Colonic mucosa (tissue), 4 donors: Measurements from ENCODE around the gene NDUFB5. TPM values are rescaled to one million over a fixed set of nuclear protein-coding genes. Genes with fewer than 3 reads are reported as not detected.
A peak's percentile ranks its signal among the peaks of the same experiment; 100 is the strongest.
"Not testable (repeated sequence)": the region's sequence is repeated elsewhere in the genome, so short reads cannot be mapped to it uniquely, and the experiment has no call there.

ENCODE experiments used
- DNase-seq: peaks from one replicate; pipeline ENCODE4 v3.0.0-alpha.2; 2020
- H3K27ac ChIP-seq: fragments of 200-600 bp; one replicate; pipeline ENCODE4 v1.8.0; 2021
- H3K27me3 ChIP-seq: fragments of 200-600 bp; one replicate; pipeline ENCODE4 v1.8.0; 2021
- H3K36me3 ChIP-seq: fragments of 200-600 bp; one replicate; pipeline ENCODE4 v1.8.0; 2021
- H3K4me1 ChIP-seq: fragments of 200-600 bp; one replicate; pipeline ENCODE4 v1.8.0; 2021; ENCODE audit warnings: mild to moderate bottlenecking
- H3K4me3 ChIP-seq: fragments of 200-600 bp; one replicate; pipeline ENCODE4 v1.8.0; 2021
- H3K9ac ChIP-seq, 2 donors: one replicate each; pipeline ENCODE4 v1.7.0; 2013; ENCODE audit warnings: control low read depth in 2 of 2, low read depth in 2 of 2, low read length in 2 of 2
- H3K9me3 ChIP-seq: fragments of 200-600 bp; one replicate; pipeline ENCODE4 v1.8.0; 2021
- CTCF ChIP-seq: fragments of 200-600 bp; IDR thresholded peaks from one replicate; pipeline ENCODE4 v1.8.0; 2022; ENCODE audit warnings: antibody characterized with exemption, mild to moderate bottlenecking
- intact Hi-C: fragments of 100-400 bp; cut with DNase I; formaldehyde crosslinking; loops from one replicate; pipeline ENCODE4 v1.14.1; 2022
- total RNA-seq, 2 donors: library from RNA; stranded (reverse); fragmentation: NEBNext Ultra II Directional in 1 of 2; extraction: Animal tissue kit (Norgen Biotek cat#: 25700) in 1 of 2; gene quantifications; one replicate each; pipeline ENCODE4 v1.2.1, GENCODE V29; 2021
- donor health status: healthy.
- donor health status: DM: no; HTN: no; CAD: no.
- donor health status: DM: no; HTN: no; CAD: no.

The NDUFB5 gene
- total RNA-seq, 2 donors from 2014 or later: 154 to 159 TPM

DNA sequence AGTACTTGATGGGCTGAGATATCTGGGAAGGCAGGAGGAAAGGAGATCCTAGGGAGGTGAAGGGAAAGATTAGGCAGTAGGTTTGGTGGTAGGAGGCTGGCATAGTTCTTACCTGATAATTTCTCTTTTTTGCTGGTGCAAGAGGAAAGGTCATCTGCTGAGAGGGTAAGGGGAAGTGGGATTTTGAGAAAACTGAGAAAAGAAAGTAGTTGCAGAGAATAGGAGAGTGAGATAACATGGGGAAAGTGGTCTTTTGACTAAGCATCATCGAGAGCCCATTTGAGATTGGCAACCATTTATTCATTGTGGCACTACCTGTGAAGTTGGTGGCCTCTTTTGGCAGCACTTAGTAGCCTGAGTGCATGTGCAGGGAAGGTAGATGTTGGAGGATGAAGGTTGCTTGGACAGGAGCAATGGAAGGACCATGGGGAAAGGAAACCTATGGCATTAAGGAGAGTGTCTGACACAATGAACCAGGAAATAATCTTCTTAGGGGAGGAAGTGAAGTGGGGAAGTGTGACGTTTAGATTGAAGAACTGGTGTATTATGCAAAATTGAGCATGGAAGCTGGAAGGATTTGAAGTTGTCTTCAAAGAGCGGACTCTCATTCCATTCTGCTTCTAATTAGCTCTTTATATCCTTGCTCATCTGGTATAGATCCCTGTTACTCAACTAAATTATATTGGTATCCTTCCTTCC, 26.3 kb downstream of the NDUFB5 start:
- no peak for TF ChIP-seq CTCF
- DNase-seq: no peak
- no peaks in the 10 kb centered on the region for H3K27me3 ChIP-seq
- no peaks in the 10 kb centered on the region for H3K4me1 ChIP-seq
- no peak overlapping the region for H3K27ac ChIP-seq
- no peaks in the 10 kb centered on the region for H3K36me3 ChIP-seq
- no peaks in the 10 kb centered on the region for H3K9me3 ChIP-seq
- no peak overlapping the region for H3K9ac ChIP-seq
- intact Hi-C loops: no loop called here
- H3K4me3 ChIP-seq: no peak overlapping the region

DNA sequence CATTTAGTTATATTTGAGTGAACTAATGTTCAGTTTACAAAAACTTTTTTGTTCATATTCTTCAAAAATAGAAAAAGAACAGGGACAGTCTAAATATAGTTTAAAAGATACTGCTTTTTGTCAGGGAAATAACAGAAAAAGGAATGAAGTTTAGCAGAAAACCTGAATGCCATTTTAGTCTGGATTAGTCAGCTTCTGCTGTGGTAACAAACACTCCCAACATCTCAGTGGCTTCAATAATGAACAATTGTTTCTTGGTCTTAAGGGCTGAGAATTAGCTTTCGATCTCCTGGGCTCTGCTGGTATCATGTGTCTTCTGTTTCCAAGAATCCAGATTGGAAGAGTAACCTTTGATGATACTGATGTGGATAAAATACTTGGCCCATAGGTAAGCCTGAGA, 35.9 kb downstream of the NDUFB5 start:
- Histone ChIP-seq H3K4me1 (no peaks in the 10 kb centered on the region), H3K27ac (no peak overlapping the region), H3K9me3 (no peaks in the 10 kb centered on the region), H3K9ac (no peak overlapping the region), H3K27me3 (no peaks in the 10 kb centered on the region), H3K4me3 (no peak overlapping the region), H3K36me3 (no peaks in the 10 kb centered on the region)
- DNase-seq: no peak
- intact Hi-C loops: no loop called here
- TF ChIP-seq CTCF: no peak

GRCh38 chr3:179642871-179643270, 38.3 kb downstream of the NDUFB5 start:
- Histone ChIP-seq H3K9me3 (no peaks in the 10 kb centered on the region), H3K36me3 (no peaks in the 10 kb centered on the region), H3K4me1 (no peaks in the 10 kb centered on the region), H3K27me3 (no peaks in the 10 kb centered on the region), H3K27ac (no peak overlapping the region), H3K9ac (no peak overlapping the region), H3K4me3 (no peak overlapping the region)
- intact Hi-C loops: no loop called here
- TF ChIP-seq CTCF: no peak
- no peak for DNase-seq

GRCh38 chr3:179643837-179644236, 39.2 kb downstream of the NDUFB5 start:
- H3K9me3 ChIP-seq, intact Hi-C loops, H3K4me1 ChIP-seq, DNase-seq, H3K9ac ChIP-seq, H3K36me3 ChIP-seq, H3K27ac ChIP-seq, H3K27me3 ChIP-seq, H3K4me3 ChIP-seq: not testable (repeated sequence)

DNA sequence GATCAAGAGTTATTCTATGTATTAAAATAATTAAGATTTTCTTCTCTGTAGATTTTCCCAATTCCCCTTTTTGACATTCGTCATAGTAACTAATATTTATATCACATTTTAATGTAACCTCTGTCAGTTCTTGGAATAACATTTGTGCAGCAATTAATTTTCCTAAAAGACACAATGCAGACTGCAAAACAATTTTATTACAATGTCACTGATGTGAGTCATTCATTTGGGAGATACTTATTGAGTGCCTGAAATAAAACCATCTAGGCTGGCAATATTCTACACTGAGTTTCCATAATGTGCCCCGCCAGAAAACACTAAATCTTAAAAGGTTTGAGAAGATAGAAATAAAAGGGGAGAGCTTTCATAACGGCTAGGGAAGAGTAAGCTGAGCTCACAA, 41.6 kb downstream of the NDUFB5 start:
- no peak overlapping the region for H3K27ac ChIP-seq
- H3K9ac ChIP-seq: no peak overlapping the region
- no peak for TF ChIP-seq CTCF
- no peaks in the 10 kb centered on the region for H3K4me1 ChIP-seq
- intact Hi-C loops: no loop called here
- H3K4me3 ChIP-seq: no peak overlapping the region
- H3K36me3 ChIP-seq: no peaks in the 10 kb centered on the region
- DNase-seq: no peak
- H3K27me3 ChIP-seq: no peaks in the 10 kb centered on the region
- no peaks in the 10 kb centered on the region for H3K9me3 ChIP-seq

DNA sequence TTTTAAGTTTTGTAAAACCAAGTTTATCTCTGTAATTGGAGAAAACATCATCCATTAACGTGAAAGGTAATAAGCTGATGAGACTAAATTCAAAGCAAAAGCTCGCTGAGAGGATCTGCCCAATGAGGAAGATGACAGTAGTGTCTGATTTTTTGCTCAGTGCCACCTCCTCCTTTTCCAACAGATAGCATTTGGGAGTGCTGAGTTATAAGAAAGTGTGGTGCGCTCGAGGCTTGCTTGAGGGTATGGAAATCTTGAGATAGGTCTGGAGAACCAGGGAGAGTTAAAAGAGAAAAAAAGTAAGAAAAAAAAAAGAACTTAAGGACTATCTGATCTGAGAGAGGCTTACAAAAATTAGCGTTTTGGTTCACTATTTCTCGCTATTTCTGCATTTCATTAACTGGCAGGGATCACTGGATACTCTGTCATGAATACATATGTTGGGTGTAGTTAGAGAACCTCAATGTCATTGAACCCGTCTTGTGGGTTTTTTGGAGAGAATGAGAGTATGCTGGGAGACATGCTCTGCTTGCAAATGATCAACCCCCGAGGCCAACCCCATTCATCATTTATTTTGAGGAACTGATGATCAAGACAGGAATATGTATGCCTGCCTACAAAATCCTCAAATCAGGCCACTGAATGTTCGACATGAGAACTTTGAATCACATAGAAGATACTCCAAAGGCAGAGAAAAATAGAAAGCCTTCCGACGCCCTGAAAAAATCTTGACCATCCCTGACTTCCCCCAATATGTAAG, 47.3 kb downstream of the NDUFB5 start:
- DNase-seq: no peak
- H3K27me3 ChIP-seq: no peaks in the 10 kb centered on the region
- H3K4me3 ChIP-seq: peak overlapping the region; percentile 66
- intact Hi-C loops: no loop called here
- H3K9ac ChIP-seq: peak overlapping the region in 1 of 2 donors; percentile 58
- TF ChIP-seq CTCF: no peak
- no peaks in the 10 kb centered on the region for H3K36me3 ChIP-seq
- no peaks in the 10 kb centered on the region for H3K4me1 ChIP-seq
- no peaks in the 10 kb centered on the region for H3K9me3 ChIP-seq
- no peak overlapping the region for H3K27ac ChIP-seq
